Sigmoid colon (tissue), 4 donors: ENCODE data around the gene CDSN.
"Not testable (repeated sequence)": the region's sequence is repeated elsewhere in the genome, so short reads cannot be mapped to it uniquely, and the experiment has no call there.

Experiments
- CTCF ChIP-seq, 4 experiments: fragments of 450-650 bp in 3 of 4; fragments of 200-600 bp in 1 of 4; IDR thresholded peaks; one replicate each; pipeline ENCODE4 v1.5.1; 2016 to 2019; ENCODE audit warnings: antibody characterized with exemption in 4 of 4, mild to moderate bottlenecking in 3 of 4, moderate library complexity in 2 of 4
- EP300 ChIP-seq, 4 donors: sonication (generic); formaldehyde crosslinking; IDR thresholded peaks; one replicate each; pipeline ENCODE4 v1.6.1; 2017; ENCODE audit warnings: antibody characterized with exemption in 4 of 4
- POLR2A ChIP-seq, 2 donors: fragments of 450-650 bp; IDR thresholded peaks; one replicate each; pipeline ENCODE4 v1.6.1; 2016; ENCODE audit warnings: antibody characterized with exemption in 2 of 2, mild to moderate bottlenecking in 2 of 2, moderate library complexity in 2 of 2

GRCh38 chr6:31164475-31165063 lies 44.3 kb upstream of the CDSN start:
- TF ChIP-seq POLR2A, CTCF, EP300 (IDR thresholded peaks at IDR 0.05): not testable (repeated sequence)
